Erythroblast (primary cell): Measurements from ENCODE around the gene MSX2.

Experiments used
- GATA1 ChIP-seq: IDR thresholded peaks from 2 replicates; pipeline ENCODE4 v1.6.1; 2011; ENCODE audit warnings: low read depth, mild to moderate bottlenecking, control low read depth, low read length, moderate library complexity
- POLR2A ChIP-seq: IDR thresholded peaks from 2 replicates; pipeline ENCODE4 v1.6.1; 2011; ENCODE audit warnings: mild to moderate bottlenecking, low read length

- TF ChIP-seq GATA1 (no peak), POLR2A (no peak)
Measured at GRCh38 chr5:174734571-174735497, 10.5 kb downstream of the MSX2 start.
